ENCODE results near the gene SLC12A5. TPM values are rescaled to one million over a fixed set of nuclear protein-coding genes. Genes with fewer than 3 reads are reported as not detected.

The SLC12A5 gene
- total RNA-seq = 0.26 and 0.50 TPM in 2 replicates
- polyA plus RNA-seq = 0.11 and 0.27 TPM in 2 replicates
- polyA plus RNA-seq (2012) = 0.29 and 1.6 TPM in 2 replicates
- not detected in 2 replicates for polyA minus RNA-seq (ENCODE audit: low replicate concordance)

DNA sequence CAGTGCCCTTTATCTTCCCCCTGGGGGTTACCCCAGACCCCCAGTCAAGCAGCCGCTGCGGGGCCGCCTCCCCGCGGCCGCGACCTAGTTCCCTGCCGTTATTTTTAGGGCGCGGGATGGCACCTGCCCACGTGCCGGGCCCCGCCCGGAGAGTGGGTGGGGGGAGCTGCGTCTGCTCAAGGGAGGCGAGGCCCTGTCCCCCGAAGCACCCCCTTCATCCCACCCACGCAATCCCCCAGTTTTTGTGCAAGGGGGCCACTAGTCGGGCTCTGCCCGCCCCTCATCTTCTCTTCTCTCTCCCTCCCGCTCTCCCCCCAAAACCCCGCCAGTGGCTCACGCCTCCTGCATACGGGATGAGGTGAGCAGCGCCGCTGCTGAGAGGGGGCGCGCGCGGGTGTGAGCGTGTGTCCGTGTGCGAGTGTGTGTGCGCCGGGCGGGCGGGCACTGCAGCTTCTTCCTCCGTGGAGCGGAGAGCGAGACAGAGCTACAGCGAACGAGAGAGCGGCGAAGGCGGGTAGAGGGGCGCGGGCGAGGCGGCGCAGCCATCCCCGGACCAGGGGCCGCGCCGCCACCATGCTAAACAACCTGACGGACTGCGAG, at the start of gene SLC12A5:
Gene SLC12A5 (plus strand): TSS at position 444 of the 600 bp plus-strand sequence. CDS start 130 bp downstream, at position 574.
- H2AFZ ChIP-seq (ENCODE audit: low read length) = no peak within 1 kb of the TSS
- H3K9me3 ChIP-seq (ENCODE audit: control insufficient read depth, insufficient read depth, low read depth, low read length) = no peaks in the 10 kb centered on the region
- no peak within 1 kb of the TSS for H3K27ac ChIP-seq (ENCODE audit: insufficient read depth, low read length)
- H4K20me1 ChIP-seq (ENCODE audit: control insufficient read depth, extremely low read depth, insufficient read depth, low read length) = no peaks in the 10 kb centered on the region
- TF ChIP-seq EZH2 (IDR thresholded peaks at IDR 0.05; ENCODE audit: low read length, missing control alignments) = no peak
- TF ChIP-seq CTCF (conservative IDR thresholded peaks at IDR 0.05 in 1 of 2, IDR thresholded peaks at IDR 0.05 in 1 of 2; ENCODE audit: low read depth in 1 of 2, low read length in 2 of 2) = no peak
- H3K36me3 ChIP-seq (ENCODE audit: control insufficient read depth, insufficient read depth, low read length) = no peaks in the 10 kb centered on the region
- H3K4me1 ChIP-seq (ENCODE audit: control insufficient read depth, extremely low read depth, insufficient read depth, low read length) = no peaks in the 10 kb centered on the region
- peaks cover 34% of the 10 kb centered on the region for H3K27me3 ChIP-seq (ENCODE audit: control insufficient read depth, insufficient read depth, low read length)
- H3K9ac ChIP-seq (ENCODE audit: insufficient read depth, low read length) = no peak within 1 kb of the TSS
- H3K79me2 ChIP-seq (ENCODE audit: control insufficient read depth, insufficient read depth, low read length) = no peaks in the 10 kb centered on the region
- no peak for DNase-seq (ENCODE audit: low read depth in 2 of 2)
- H3K4me2 ChIP-seq (ENCODE audit: extremely low read depth, insufficient read depth, low read length) = no peak within 1 kb of the TSS
- H3K4me3 ChIP-seq (replicated peaks in 1 of 4; ENCODE audit: control extremely low read depth in 1 of 4, insufficient read depth in 1 of 4, low read depth in 3 of 4, low read length in 4 of 4) = no peak within 1 kb of the TSS

- H3K27me3 ChIP-seq (ENCODE audit: control insufficient read depth, insufficient read depth, low read length) = peaks cover 9% of the 10 kb centered on the region
- no peak overlapping the region for H3K27ac ChIP-seq (ENCODE audit: insufficient read depth, low read length)
- H3K4me1 ChIP-seq (ENCODE audit: control insufficient read depth, extremely low read depth, insufficient read depth, low read length) = no peaks in the 10 kb centered on the region
- H3K9ac ChIP-seq (ENCODE audit: insufficient read depth, low read length) = no peak overlapping the region
- no peaks in the 10 kb centered on the region for H3K9me3 ChIP-seq (ENCODE audit: control insufficient read depth, insufficient read depth, low read depth, low read length)
- no peaks in the 10 kb centered on the region for H4K20me1 ChIP-seq (ENCODE audit: control insufficient read depth, extremely low read depth, insufficient read depth, low read length)
- H3K79me2 ChIP-seq (ENCODE audit: control insufficient read depth, insufficient read depth, low read length) = no peaks in the 10 kb centered on the region
- H3K4me3 ChIP-seq (replicated peaks in 1 of 4; ENCODE audit: control extremely low read depth in 1 of 4, insufficient read depth in 1 of 4, low read depth in 3 of 4, low read length in 4 of 4) = no peak overlapping the region
- H2AFZ ChIP-seq (ENCODE audit: low read length) = no peak overlapping the region
- no peak for TF ChIP-seq EZH2 (IDR thresholded peaks at IDR 0.05; ENCODE audit: low read length, missing control alignments)
- TF ChIP-seq CTCF (conservative IDR thresholded peaks at IDR 0.05 in 1 of 2, IDR thresholded peaks at IDR 0.05 in 1 of 2; ENCODE audit: low read depth in 1 of 2, low read length in 2 of 2) = no peak
- no peaks in the 10 kb centered on the region for H3K36me3 ChIP-seq (ENCODE audit: control insufficient read depth, insufficient read depth, low read length)
- no peak for DNase-seq (ENCODE audit: low read depth in 2 of 2)
- H3K4me2 ChIP-seq (ENCODE audit: extremely low read depth, insufficient read depth, low read length) = no peak overlapping the region
Measured at GRCh38 chr20:45981261-45981660, 47.8 kb upstream of the SLC12A5 start.

DNA sequence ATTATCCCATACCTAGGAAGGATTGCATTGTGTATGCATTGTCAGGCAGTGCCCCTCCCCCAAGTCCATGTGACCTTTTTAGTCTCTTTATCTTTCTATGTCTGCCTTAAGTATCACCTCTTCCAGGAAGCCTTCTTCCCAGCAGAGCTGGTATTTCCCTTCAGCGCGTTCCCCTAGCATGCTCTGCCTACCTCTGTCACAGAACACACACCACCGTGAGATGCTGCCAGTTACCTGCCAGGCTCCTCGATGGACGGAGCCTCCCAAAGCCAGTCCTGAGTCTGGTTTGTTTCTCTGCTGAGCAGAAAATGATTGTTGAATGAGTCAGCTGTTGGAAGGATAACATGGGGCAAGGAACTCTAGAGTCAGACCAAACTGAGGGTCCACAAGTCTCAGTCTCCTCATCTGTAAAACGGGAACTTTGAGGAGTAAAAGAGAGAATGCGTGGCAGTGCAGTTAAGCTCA, 45.7 kb upstream of the SLC12A5 start:
- Histone ChIP-seq H3K79me2 (ENCODE audit: control insufficient read depth, insufficient read depth, low read length) (no peaks in the 10 kb centered on the region), H3K9me3 (ENCODE audit: control insufficient read depth, insufficient read depth, low read depth, low read length) (no peaks in the 10 kb centered on the region), H3K27me3 (ENCODE audit: control insufficient read depth, insufficient read depth, low read length) (peaks cover 6% of the 10 kb centered on the region), H2AFZ (ENCODE audit: low read length) (no peak overlapping the region), H3K27ac (ENCODE audit: insufficient read depth, low read length) (no peak overlapping the region), H3K4me3 (replicated peaks in 1 of 4; ENCODE audit: control extremely low read depth in 1 of 4, insufficient read depth in 1 of 4, low read depth in 3 of 4, low read length in 4 of 4) (no peak overlapping the region), H3K4me2 (ENCODE audit: extremely low read depth, insufficient read depth, low read length) (no peak overlapping the region), H3K36me3 (ENCODE audit: control insufficient read depth, insufficient read depth, low read length) (no peaks in the 10 kb centered on the region), H3K9ac (ENCODE audit: insufficient read depth, low read length) (no peak overlapping the region), H4K20me1 (ENCODE audit: control insufficient read depth, extremely low read depth, insufficient read depth, low read length) (no peaks in the 10 kb centered on the region), H3K4me1 (ENCODE audit: control insufficient read depth, extremely low read depth, insufficient read depth, low read length) (no peaks in the 10 kb centered on the region)
- no peak for DNase-seq (ENCODE audit: low read depth in 2 of 2)
- no peak for TF ChIP-seq EZH2 (IDR thresholded peaks at IDR 0.05; ENCODE audit: low read length, missing control alignments)
- no peak for TF ChIP-seq CTCF (conservative IDR thresholded peaks at IDR 0.05 in 1 of 2, IDR thresholded peaks at IDR 0.05 in 1 of 2; ENCODE audit: low read depth in 1 of 2, low read length in 2 of 2)
